Breast epithelium (tissue), 4 donors: Measurements from ENCODE around the gene DISP3. TPM values are rescaled to one million over a fixed set of nuclear protein-coding genes. Genes with fewer than 3 reads are reported as not detected.

Experiments used
- DNase-seq, 2 donors: peaks; one replicate each; pipeline ENCODE4 v3.0.0-alpha.2; 2019; ENCODE audit warnings: low spot score in 2 of 2
- H3K27ac ChIP-seq, 2 donors: fragments of 200-600 bp; sonication (generic) in 1 of 2; one replicate each; pipeline ENCODE4 v1.5.1; 2016 to 2019; ENCODE audit warnings: mild to moderate bottlenecking in 1 of 2
- H3K27me3 ChIP-seq, 2 donors: fragments of 200-600 bp; sonication (generic) in 1 of 2; one replicate each; pipeline versions ENCODE4 v1.5.1 to v1.6.0; 2017 to 2019; ENCODE audit warnings: control low read depth in 1 of 2, mild to moderate bottlenecking in 1 of 2
- H3K36me3 ChIP-seq: fragments of 200-600 bp; one replicate; pipeline ENCODE4 v1.5.1; 2019
- H3K4me1 ChIP-seq, 2 donors: fragments of 200-600 bp; sonication (generic); one replicate each; pipeline ENCODE4 v1.5.1; 2016 to 2019; ENCODE audit warnings: control low read depth in 1 of 2
- H3K4me3 ChIP-seq, 3 donors: fragments of 200-600 bp; sonication (generic); 1 replicate in 2 of 3; 2 replicates in 1 of 3; pipeline ENCODE4 v1.5.1; 2016 to 2019; ENCODE audit warnings: mild to moderate bottlenecking in 3 of 3, moderate library complexity in 2 of 3
- H3K9me3 ChIP-seq, 2 donors: fragments of 200-600 bp; sonication (generic) in 1 of 2; one replicate each; pipeline ENCODE4 v1.5.1; 2016 to 2019; ENCODE audit warnings: control low read depth in 1 of 2
- CTCF ChIP-seq, 3 donors: fragments of 450-650 bp; IDR thresholded peaks; one replicate each; pipeline ENCODE4 v1.5.1; 2016 to 2017; ENCODE audit warnings: antibody characterized with exemption in 3 of 3, mild to moderate bottlenecking in 3 of 3, moderate library complexity in 3 of 3
- POLR2A ChIP-seq: fragments of 450-650 bp; IDR thresholded peaks from one replicate; pipeline ENCODE4 v1.6.1; 2016; ENCODE audit warnings: antibody characterized with exemption, mild to moderate bottlenecking, moderate library complexity
- POLR2AphosphoS5 ChIP-seq, 3 donors: sonication (generic); formaldehyde crosslinking; IDR thresholded peaks; one replicate each; pipeline ENCODE4 v1.6.1; 2017; ENCODE audit warnings: antibody characterized with exemption in 3 of 3
- intact Hi-C: fragments of 100-400 bp; cut with DNase I; formaldehyde crosslinking; loops from one replicate; pipeline ENCODE4 v1.15.1; 2023; ENCODE audit warnings: low total_unique reads
- total RNA-seq, 3 donors: library from RNA; depleted of rRNA; stranded (reverse); fragments of >200 nt; gene quantifications; one replicate each; pipeline ENCODE4 v1.1.0, GENCODE V29; 2016

DISP3 gene
- total RNA-seq, 3 donors from 2014 or later = 0.88 TPM; not detected in 2

DNA sequence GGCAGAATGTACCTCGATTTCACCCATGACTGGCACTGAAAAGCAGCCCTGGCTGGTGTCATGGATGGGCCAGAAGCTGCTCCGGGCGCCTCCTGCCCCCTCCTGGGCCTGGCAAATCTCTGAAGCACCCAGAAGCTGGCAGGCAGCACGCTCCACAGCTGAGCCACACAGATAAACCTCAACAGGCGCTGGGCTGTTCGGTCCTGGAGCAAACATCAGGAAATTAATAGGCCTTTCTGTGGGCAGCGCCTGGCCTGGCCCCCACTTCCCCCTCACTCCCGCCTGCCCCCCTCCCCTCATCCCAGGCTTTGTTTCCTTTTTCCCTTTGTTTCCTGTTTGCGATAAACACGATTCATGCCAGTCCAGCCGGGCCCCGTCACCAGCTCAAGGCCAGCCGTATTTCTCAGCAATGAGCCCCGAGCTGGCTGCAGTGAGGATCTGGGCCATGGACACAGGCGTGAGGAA, 20.1 kb upstream of the DISP3 start:
- DNase-seq = no peak
- Histone ChIP-seq H3K4me1 (no peaks in the 10 kb centered on the region), H3K27ac (no peak overlapping the region), H3K4me3 (no peak overlapping the region), H3K27me3 (peaks cover 0 to 44% of the 10 kb centered on the region in 2 donors), H3K9me3 (no peaks in the 10 kb centered on the region), H3K36me3 (no peaks in the 10 kb centered on the region)
- TF ChIP-seq CTCF (IDR thresholded peaks at IDR 0.05) (no peak), POLR2A (no peak), POLR2AphosphoS5 (IDR thresholded peaks at IDR 0.05) (no peak)
- intact Hi-C loops = no loop called here

DNA sequence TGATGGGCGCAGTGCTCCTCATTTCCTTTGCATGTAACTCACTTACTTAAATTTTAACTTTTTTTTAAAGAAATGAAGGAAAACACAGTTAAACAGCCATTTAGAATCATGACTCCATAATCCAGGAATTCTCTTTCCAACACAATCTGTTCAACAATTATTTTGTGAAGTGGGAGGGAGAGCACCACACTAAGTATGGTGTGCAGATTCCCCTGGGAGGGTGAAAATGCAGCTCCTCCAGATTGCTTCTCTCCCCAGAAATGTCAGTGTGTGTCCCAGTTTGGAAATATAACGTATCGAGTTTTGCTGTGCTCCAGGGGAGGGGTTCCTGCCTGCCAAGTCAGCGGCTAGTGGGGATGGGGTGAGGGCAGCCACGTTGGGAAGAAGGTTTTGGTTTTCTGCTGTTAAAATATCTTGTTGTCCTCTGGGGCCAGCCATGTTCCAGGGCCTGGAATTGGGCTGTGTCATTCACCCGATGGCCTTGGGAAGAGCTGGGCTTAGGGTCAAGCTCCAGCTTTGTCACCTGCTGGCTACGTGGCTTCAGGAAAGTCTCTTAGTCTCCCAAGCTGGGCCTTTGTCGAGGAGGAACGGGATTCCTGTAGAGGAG, 17.3 kb upstream of the DISP3 start:
- no peaks in the 10 kb centered on the region for H3K4me1 ChIP-seq
- no peak overlapping the region for H3K4me3 ChIP-seq
- intact Hi-C loops = no loop called here
- no peak overlapping the region for H3K27ac ChIP-seq
- H3K36me3 ChIP-seq = no peaks in the 10 kb centered on the region
- no peak for TF ChIP-seq POLR2A
- no peak for TF ChIP-seq CTCF (IDR thresholded peaks at IDR 0.05)
- no peak for TF ChIP-seq POLR2AphosphoS5 (IDR thresholded peaks at IDR 0.05)
- H3K27me3 ChIP-seq = peaks cover 0 to 29% of the 10 kb centered on the region in 2 donors
- no peaks in the 10 kb centered on the region for H3K9me3 ChIP-seq
- DNase-seq = no peak

DNA sequence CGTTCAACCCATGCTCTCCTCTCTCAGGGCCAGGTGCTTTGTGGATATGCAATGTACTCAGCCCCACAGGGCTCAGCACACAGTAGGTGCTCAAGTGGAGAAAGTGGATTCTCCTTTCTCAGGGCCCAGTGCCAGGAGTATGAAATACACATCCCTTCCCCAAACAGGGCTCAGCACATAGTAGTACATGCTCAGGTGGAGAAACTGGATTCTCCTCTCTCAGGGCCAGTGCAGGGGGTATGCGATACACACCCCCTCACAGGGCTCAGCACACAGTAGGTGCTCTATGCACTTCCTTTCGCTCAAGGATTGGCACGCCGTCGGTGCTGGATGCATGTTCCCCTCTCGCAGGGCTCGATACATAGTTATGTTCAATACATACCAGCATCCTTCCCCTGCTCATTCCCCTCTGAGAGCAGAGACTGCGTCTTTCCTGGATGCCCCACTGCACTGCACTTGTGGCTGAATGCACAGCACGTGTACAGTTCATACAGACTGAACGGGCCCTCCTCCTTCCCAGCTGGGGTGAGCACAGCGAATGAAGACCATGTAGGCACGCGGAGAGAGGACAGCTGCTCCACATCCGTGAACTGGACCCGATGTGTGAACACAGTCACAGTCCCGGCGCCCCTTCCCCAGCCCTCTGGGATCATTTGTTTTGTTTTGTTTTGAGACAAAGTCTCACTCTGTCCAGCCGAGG, 16.6 kb upstream of the DISP3 start:
- DNase-seq = no peak
- intact Hi-C loops = no loop called here
- H3K4me3 ChIP-seq = no peak overlapping the region
- no peaks in the 10 kb centered on the region for H3K4me1 ChIP-seq
- peaks cover 0 to 21% of the 10 kb centered on the region in 2 donors for H3K27me3 ChIP-seq
- no peak overlapping the region for H3K27ac ChIP-seq
- no peak for TF ChIP-seq POLR2A
- no peak for TF ChIP-seq POLR2AphosphoS5 (IDR thresholded peaks at IDR 0.05)
- TF ChIP-seq CTCF (IDR thresholded peaks at IDR 0.05) = no peak
- H3K36me3 ChIP-seq = no peaks in the 10 kb centered on the region
- H3K9me3 ChIP-seq = no peaks in the 10 kb centered on the region

DNA sequence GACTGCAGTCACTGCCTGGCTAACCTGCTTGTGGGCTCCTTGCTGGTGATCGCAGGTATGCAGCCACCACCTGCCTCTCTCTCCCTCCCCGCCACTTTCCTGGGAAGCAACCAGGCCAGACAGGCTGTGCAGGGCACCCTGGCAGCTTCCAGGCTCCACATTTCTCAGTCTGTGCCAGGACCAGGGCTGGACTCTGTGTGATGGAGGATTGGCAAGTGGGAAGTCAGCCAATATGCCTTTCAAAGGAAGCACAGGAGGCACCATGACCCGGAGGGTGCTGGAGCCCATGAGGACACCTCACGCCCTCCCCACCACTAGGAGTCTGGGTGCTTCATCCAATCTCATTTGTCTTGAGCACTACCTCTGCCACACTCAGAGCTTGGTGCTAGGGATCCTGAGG, 15.8 kb upstream of the DISP3 start:
- TF ChIP-seq POLR2A = no peak
- no peak for TF ChIP-seq CTCF (IDR thresholded peaks at IDR 0.05)
- no peak for TF ChIP-seq POLR2AphosphoS5 (IDR thresholded peaks at IDR 0.05)
- no peaks in the 10 kb centered on the region for H3K9me3 ChIP-seq
- no peaks in the 10 kb centered on the region for H3K36me3 ChIP-seq
- H3K4me1 ChIP-seq = no peaks in the 10 kb centered on the region
- peaks cover 0 to 20% of the 10 kb centered on the region in 2 donors for H3K27me3 ChIP-seq
- no peak for DNase-seq
- no peak overlapping the region for H3K4me3 ChIP-seq
- H3K27ac ChIP-seq = no peak overlapping the region
- intact Hi-C loops = no loop called here

DNA sequence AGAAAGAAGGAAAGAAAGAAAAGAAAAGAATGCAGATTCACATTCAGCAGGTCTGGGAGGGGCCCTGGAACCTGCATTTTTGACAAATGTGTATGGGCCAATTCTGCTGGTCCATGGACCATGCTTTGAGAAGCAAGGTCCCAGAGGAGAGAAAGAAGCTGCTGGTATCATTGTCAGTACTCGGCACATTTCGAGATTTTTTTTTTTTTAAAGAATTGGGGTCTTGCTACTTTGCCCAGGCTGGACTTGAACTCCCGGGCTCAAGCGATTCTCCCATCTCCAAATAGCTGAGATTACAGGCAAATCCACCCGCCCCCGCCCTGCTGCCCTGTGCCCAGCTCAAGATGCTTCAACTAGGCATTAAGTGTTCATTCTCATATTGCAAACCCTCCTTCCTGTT, 13.6 kb upstream of the DISP3 start:
- H3K4me1 ChIP-seq = no peaks in the 10 kb centered on the region
- peaks cover 0 to 17% of the 10 kb centered on the region in 2 donors for H3K27me3 ChIP-seq
- H3K4me3 ChIP-seq = no peak overlapping the region
- H3K9me3 ChIP-seq = no peaks in the 10 kb centered on the region
- TF ChIP-seq POLR2AphosphoS5 (IDR thresholded peaks at IDR 0.05) = no peak
- no peak for TF ChIP-seq CTCF (IDR thresholded peaks at IDR 0.05)
- no peak for TF ChIP-seq POLR2A
- no peak overlapping the region for H3K27ac ChIP-seq
- intact Hi-C loops = no loop called here
- H3K36me3 ChIP-seq = no peaks in the 10 kb centered on the region
- no peak for DNase-seq
